ENCODE data around the gene SLC38A11. TPM values are rescaled to one million over a fixed set of nuclear protein-coding genes. Genes with fewer than 3 reads are reported as not detected.
"Not testable (repeated sequence)": the region's sequence is repeated elsewhere in the genome, so short reads cannot be mapped to it uniquely, and the experiment has no call there.

The SLC38A11 gene
- total and polyA plus RNA-seq, 2 donors (not counting 1 experiment from before 2014, with no cell fraction given), result 0.50 to 1.1 TPM

DNA sequence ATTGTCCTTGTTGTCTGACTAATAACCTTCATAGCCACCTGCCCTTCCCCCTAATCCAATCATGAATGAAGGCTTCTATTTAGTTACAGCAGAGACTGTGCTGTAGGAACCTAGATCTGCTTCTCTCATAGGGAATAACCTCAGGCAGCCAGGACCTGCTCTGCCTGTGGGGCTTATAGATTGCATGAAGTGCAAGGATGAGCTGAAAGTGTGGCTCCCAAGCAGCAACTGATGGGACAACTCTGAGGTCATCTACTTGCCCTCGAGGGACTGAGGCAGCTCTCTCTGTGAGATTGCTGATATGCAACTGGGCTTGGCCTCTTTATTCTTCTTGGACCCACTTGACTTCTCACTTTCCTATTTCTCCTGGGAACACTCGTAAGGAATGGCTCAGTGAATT lies 23.8 kb upstream of the SLC38A11 start:
- Histone ChIP-seq H3K27ac (ENCODE audit: insufficient read depth, low read length) (no peak overlapping the region), H3K27me3 (ENCODE audit: control insufficient read depth, insufficient read depth, low read length) (no peaks in the 10 kb centered on the region), H3K4me1 (ENCODE audit: control insufficient read depth, extremely low read depth, insufficient read depth, low read length) (peaks cover 3% of the 10 kb centered on the region), H3K4me2 (ENCODE audit: extremely low read depth, insufficient read depth, low read length) (no peak overlapping the region), H3K9me3 (ENCODE audit: control insufficient read depth, insufficient read depth, low read depth, low read length) (no peaks in the 10 kb centered on the region), H2AFZ (ENCODE audit: low read length) (no peak overlapping the region), H3K9ac (ENCODE audit: insufficient read depth, low read length) (no peak overlapping the region), H4K20me1 (ENCODE audit: control insufficient read depth, extremely low read depth, insufficient read depth, low read length) (no peaks in the 10 kb centered on the region), H3K4me3 (replicated peaks in 1 of 4; ENCODE audit: control extremely low read depth in 1 of 4, insufficient read depth in 1 of 4, low read depth in 3 of 4, low read length in 4 of 4) (no peak overlapping the region), H3K36me3 (ENCODE audit: control insufficient read depth, insufficient read depth, low read length) (no peaks in the 10 kb centered on the region), H3K79me2 (ENCODE audit: control insufficient read depth, insufficient read depth, low read length) (no peaks in the 10 kb centered on the region)
- no peak for TF ChIP-seq EZH2 (IDR thresholded peaks at IDR 0.05; ENCODE audit: low read length, missing control alignments)
- TF ChIP-seq, protein P1, sequence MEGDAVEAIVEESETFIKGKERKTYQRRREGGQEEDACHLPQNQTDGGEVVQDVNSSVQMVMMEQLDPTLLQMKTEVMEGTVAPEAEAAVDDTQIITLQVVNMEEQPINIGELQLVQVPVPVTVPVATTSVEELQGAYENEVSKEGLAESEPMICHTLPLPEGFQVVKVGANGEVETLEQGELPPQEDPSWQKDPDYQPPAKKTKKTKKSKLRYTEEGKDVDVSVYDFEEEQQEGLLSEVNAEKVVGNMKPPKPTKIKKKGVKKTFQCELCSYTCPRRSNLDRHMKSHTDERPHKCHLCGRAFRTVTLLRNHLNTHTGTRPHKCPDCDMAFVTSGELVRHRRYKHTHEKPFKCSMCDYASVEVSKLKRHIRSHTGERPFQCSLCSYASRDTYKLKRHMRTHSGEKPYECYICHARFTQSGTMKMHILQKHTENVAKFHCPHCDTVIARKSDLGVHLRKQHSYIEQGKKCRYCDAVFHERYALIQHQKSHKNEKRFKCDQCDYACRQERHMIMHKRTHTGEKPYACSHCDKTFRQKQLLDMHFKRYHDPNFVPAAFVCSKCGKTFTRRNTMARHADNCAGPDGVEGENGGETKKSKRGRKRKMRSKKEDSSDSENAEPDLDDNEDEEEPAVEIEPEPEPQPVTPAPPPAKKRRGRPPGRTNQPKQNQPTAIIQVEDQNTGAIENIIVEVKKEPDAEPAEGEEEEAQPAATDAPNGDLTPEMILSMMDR (conservative IDR thresholded peaks at IDR 0.05 in 1 of 2, IDR thresholded peaks at IDR 0.05 in 1 of 2; ENCODE audit: low read depth in 1 of 2, low read length in 2 of 2), result no peak
- DNase-seq (ENCODE audit: low read depth in 2 of 2), result no peak

DNA sequence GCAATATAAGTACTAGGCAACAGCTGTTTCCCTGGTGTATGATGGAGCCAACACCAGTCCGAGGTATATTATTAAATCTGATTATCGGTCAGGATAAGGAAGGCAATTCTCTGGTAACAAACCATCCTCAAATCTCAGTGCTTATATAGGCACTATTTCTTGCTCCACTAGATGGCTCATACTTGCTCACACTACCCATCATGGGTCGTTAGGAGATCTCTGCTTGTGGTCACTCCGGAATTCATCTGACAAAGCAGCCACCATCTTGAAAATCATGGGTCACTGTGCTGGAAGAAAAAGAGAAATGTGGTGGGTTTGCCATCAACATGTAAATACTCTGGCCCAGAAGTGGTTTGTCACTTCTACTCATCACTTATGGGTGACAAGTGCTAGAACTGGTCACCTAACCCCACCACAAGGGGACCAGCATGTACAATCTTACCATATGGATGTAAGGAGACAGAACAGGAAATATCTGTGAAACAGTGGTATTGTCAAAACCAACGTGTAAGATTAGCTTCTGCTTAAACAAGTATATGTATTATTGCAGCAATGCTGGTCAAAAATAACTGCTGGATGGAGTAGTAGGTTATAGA lies 21.6 kb upstream of the SLC38A11 start:
- not testable (repeated sequence) for H4K20me1 ChIP-seq (ENCODE audit: control insufficient read depth, extremely low read depth, insufficient read depth, low read length); H3K4me1 ChIP-seq (ENCODE audit: control insufficient read depth, extremely low read depth, insufficient read depth, low read length); H3K4me2 ChIP-seq (ENCODE audit: extremely low read depth, insufficient read depth, low read length); H2AFZ ChIP-seq (ENCODE audit: low read length); DNase-seq (ENCODE audit: low read depth in 2 of 2); H3K36me3 ChIP-seq (ENCODE audit: control insufficient read depth, insufficient read depth, low read length); H3K27ac ChIP-seq (ENCODE audit: insufficient read depth, low read length); H3K27me3 ChIP-seq (ENCODE audit: control insufficient read depth, insufficient read depth, low read length); H3K79me2 ChIP-seq (ENCODE audit: control insufficient read depth, insufficient read depth, low read length); H3K9me3 ChIP-seq (ENCODE audit: control insufficient read depth, insufficient read depth, low read depth, low read length); H3K4me3 ChIP-seq (replicated peaks in 1 of 4; ENCODE audit: control extremely low read depth in 1 of 4, insufficient read depth in 1 of 4, low read depth in 3 of 4, low read length in 4 of 4); H3K9ac ChIP-seq (ENCODE audit: insufficient read depth, low read length)

DNA sequence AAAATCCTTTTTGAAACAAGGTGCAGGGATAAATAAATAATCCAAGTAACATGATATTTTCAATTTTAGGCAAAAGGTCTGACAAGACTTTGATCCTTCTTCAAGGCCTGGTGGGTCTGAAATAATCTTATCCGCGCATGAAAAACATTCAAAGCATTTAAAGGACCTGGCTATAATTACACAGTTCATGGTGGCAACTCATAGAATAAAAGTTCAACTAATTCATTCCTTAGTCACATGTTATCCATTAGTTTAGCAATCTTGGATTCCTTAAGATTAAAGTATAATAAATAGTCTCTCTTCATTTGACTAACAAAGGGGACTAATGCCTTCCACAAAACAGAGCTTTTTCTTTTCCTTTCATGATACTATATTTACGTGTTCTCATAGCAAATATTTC lies 21.0 kb upstream of the SLC38A11 start:
- H2AFZ ChIP-seq (ENCODE audit: low read length), result no peak overlapping the region
- no peaks in the 10 kb centered on the region for H3K79me2 ChIP-seq (ENCODE audit: control insufficient read depth, insufficient read depth, low read length)
- H3K4me2 ChIP-seq (ENCODE audit: extremely low read depth, insufficient read depth, low read length), result no peak overlapping the region
- H3K9ac ChIP-seq (ENCODE audit: insufficient read depth, low read length), result no peak overlapping the region
- H3K9me3 ChIP-seq (ENCODE audit: control insufficient read depth, insufficient read depth, low read depth, low read length), result no peaks in the 10 kb centered on the region
- H3K36me3 ChIP-seq (ENCODE audit: control insufficient read depth, insufficient read depth, low read length), result no peaks in the 10 kb centered on the region
- no peaks in the 10 kb centered on the region for H4K20me1 ChIP-seq (ENCODE audit: control insufficient read depth, extremely low read depth, insufficient read depth, low read length)
- peak in 1 of 2 donors; percentile 46 for DNase-seq (ENCODE audit: low read depth in 2 of 2)
- H3K27ac ChIP-seq (ENCODE audit: insufficient read depth, low read length), result no peak overlapping the region
- no peaks in the 10 kb centered on the region for H3K27me3 ChIP-seq (ENCODE audit: control insufficient read depth, insufficient read depth, low read length)
- H3K4me3 ChIP-seq (replicated peaks in 1 of 4; ENCODE audit: control extremely low read depth in 1 of 4, insufficient read depth in 1 of 4, low read depth in 3 of 4, low read length in 4 of 4), result no peak overlapping the region
- TF ChIP-seq EZH2 (IDR thresholded peaks at IDR 0.05; ENCODE audit: low read length, missing control alignments), result no peak
- TF ChIP-seq, protein P1 (conservative IDR thresholded peaks at IDR 0.05 in 1 of 2, IDR thresholded peaks at IDR 0.05 in 1 of 2; ENCODE audit: low read depth in 1 of 2, low read length in 2 of 2), result no peak
- peaks cover 3% of the 10 kb centered on the region for H3K4me1 ChIP-seq (ENCODE audit: control insufficient read depth, extremely low read depth, insufficient read depth, low read length)

All from fibroblast of lung (primary cell).